ENCODE measurements around the gene JAK1. TPM values are rescaled to one million over a fixed set of nuclear protein-coding genes. Genes with fewer than 3 reads are reported as not detected.

Gene JAK1
- total and polyA plus RNA-seq, 9 of the 15 experiments (the other 6 are each of a cell fraction or from before 2014, with no cell fraction given): 9.7 to 44.1 (median 42.5) TPM

DNA sequence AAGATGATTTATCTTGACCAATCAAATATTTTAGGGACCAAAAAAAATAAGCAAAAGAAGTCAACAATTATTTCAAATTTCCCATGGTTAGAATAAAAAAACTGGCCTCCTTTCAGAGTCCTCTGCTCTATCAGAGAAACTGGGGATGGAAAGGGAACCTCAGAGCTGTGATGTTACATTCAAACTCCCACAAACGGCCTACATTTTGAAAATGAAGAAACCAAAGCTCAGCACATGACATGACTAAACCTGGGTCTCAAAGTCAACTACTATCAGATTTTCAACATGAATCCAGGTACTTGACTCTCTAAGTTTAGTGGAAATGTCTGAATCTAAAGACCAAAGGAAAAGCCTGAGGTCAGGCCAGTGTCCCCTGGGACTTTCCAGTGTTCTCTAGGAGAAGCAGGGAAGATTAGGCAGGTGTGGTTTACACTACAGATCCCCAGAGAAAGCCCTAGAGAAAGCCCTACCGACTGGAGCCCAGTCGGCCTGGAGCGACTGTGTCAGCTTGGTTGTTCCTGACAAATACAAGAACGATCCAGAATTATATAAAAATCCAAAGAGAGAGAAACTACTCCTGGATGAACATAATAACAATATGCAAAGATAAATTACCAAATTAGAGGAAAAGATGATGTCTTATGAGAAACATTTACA lies 24.8 kb downstream of the JAK1 start (continued):
- TF ChIP-seq POLR2B (IDR thresholded peaks at IDR 0.05; ENCODE audit: low read depth, partially characterized antibody) (no peak), CHD4 (IDR thresholded peaks at IDR 0.05; ENCODE audit: insufficient read depth, insufficient replicate concordance, low read depth, low read length, poor library complexity, severe bottlenecking) (no peak), BRF1 (IDR thresholded peaks at IDR 0.05; ENCODE audit: borderline replicate concordance, extremely low read depth, insufficient read length) (no peak), HIVEP1 (CRISPR knock-in tag; IDR thresholded peaks at IDR 0.05) (no peak), CXXC5 (CRISPR knock-in tag; IDR thresholded peaks at IDR 0.05) (no peak), SAFB2 (IDR thresholded peaks at IDR 0.05; ENCODE audit: borderline replicate concordance, low read depth, low read length, severe bottlenecking) (no peak), ZNF589 (CRISPR knock-in tag; IDR thresholded peaks at IDR 0.05; ENCODE audit: low read depth) (no peak), PHF20 (IDR thresholded peaks at IDR 0.05; ENCODE audit: partially characterized antibody) (no peak), ZZZ3 (IDR thresholded peaks at IDR 0.05) (no peak), ZBTB17 (CRISPR knock-in tag; IDR thresholded peaks at IDR 0.05) (no peak), ZKSCAN3 (CRISPR knock-in tag; IDR thresholded peaks at IDR 0.05) (no peak)
- TF ChIP-seq, protein P1, sequence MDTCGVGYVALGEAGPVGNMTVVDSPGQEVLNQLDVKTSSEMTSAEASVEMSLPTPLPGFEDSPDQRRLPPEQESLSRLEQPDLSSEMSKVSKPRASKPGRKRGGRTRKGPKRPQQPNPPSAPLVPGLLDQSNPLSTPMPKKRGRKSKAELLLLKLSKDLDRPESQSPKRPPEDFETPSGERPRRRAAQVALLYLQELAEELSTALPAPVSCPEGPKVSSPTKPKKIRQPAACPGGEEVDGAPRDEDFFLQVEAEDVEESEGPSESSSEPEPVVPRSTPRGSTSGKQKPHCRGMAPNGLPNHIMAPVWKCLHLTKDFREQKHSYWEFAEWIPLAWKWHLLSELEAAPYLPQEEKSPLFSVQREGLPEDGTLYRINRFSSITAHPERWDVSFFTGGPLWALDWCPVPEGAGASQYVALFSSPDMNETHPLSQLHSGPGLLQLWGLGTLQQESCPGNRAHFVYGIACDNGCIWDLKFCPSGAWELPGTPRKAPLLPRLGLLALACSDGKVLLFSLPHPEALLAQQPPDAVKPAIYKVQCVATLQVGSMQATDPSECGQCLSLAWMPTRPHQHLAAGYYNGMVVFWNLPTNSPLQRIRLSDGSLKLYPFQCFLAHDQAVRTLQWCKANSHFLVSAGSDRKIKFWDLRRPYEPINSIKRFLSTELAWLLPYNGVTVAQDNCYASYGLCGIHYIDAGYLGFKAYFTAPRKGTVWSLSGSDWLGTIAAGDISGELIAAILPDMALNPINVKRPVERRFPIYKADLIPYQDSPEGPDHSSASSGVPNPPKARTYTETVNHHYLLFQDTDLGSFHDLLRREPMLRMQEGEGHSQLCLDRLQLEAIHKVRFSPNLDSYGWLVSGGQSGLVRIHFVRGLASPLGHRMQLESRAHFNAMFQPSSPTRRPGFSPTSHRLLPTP (IDR thresholded peaks at IDR 0.05; ENCODE audit: borderline replicate concordance, extremely low read depth, insufficient read length): no peak
- TF ChIP-seq, protein P2, sequence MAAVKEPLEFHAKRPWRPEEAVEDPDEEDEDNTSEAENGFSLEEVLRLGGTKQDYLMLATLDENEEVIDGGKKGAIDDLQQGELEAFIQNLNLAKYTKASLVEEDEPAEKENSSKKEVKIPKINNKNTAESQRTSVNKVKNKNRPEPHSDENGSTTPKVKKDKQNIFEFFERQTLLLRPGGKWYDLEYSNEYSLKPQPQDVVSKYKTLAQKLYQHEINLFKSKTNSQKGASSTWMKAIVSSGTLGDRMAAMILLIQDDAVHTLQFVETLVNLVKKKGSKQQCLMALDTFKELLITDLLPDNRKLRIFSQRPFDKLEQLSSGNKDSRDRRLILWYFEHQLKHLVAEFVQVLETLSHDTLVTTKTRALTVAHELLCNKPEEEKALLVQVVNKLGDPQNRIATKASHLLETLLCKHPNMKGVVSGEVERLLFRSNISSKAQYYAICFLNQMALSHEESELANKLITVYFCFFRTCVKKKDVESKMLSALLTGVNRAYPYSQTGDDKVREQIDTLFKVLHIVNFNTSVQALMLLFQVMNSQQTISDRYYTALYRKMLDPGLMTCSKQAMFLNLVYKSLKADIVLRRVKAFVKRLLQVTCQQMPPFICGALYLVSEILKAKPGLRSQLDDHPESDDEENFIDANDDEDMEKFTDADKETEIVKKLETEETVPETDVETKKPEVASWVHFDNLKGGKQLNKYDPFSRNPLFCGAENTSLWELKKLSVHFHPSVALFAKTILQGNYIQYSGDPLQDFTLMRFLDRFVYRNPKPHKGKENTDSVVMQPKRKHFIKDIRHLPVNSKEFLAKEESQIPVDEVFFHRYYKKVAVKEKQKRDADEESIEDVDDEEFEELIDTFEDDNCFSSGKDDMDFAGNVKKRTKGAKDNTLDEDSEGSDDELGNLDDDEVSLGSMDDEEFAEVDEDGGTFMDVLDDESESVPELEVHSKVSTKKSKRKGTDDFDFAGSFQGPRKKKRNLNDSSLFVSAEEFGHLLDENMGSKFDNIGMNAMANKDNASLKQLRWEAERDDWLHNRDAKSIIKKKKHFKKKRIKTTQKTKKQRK (IDR thresholded peaks at IDR 0.05; ENCODE audit: borderline replicate concordance, low read depth, low read length): no peak
- TF ChIP-seq, protein P3, sequence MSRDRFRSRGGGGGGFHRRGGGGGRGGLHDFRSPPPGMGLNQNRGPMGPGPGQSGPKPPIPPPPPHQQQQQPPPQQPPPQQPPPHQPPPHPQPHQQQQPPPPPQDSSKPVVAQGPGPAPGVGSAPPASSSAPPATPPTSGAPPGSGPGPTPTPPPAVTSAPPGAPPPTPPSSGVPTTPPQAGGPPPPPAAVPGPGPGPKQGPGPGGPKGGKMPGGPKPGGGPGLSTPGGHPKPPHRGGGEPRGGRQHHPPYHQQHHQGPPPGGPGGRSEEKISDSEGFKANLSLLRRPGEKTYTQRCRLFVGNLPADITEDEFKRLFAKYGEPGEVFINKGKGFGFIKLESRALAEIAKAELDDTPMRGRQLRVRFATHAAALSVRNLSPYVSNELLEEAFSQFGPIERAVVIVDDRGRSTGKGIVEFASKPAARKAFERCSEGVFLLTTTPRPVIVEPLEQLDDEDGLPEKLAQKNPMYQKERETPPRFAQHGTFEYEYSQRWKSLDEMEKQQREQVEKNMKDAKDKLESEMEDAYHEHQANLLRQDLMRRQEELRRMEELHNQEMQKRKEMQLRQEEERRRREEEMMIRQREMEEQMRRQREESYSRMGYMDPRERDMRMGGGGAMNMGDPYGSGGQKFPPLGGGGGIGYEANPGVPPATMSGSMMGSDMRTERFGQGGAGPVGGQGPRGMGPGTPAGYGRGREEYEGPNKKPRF (IDR thresholded peaks at IDR 0.05; ENCODE audit: low read depth, low read length): no peak
- TF ChIP-seq, protein P4, sequence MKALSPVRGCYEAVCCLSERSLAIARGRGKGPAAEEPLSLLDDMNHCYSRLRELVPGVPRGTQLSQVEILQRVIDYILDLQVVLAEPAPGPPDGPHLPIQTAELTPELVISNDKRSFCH (CRISPR knock-in tag; IDR thresholded peaks at IDR 0.05): no peak
- TF ChIP-seq, protein P4 (tag; IDR thresholded peaks at IDR 0.05): no peak

Data from K562 (cell line).